ENCODE data around the gene DAGLB.

- TF ChIP-seq CTCF (IDR thresholded peaks at IDR 0.05; ENCODE audit: low read length) (no peak), EZH2 (optimal IDR thresholded peaks at IDR 0.05; ENCODE audit: low read depth, low read length) (no peak)
Measured at GRCh38 chr7:6423942-6424701, 23.6 kb downstream of the DAGLB start.
